HFFc6 (cell line): ENCODE results near the gene PREX1. TPM values are rescaled to one million over a fixed set of nuclear protein-coding genes. Genes with fewer than 3 reads are reported as not detected.
"Not testable (repeated sequence)": the region's sequence is repeated elsewhere in the genome, so short reads cannot be mapped to it uniquely, and the experiment has no call there.

ENCODE experiments used
- DNase-seq: peaks from one replicate; pipeline ENCODE4 v3.0.0-alpha.2; 2018
- H3K27ac Mint-ChIP-seq: 2 replicates; pipeline ENCODE4 v1.8.0; 2020; ENCODE audit warnings: mild to moderate bottlenecking, mixed read lengths
- H3K27me3 Mint-ChIP-seq: 2 replicates; pipeline ENCODE4 v1.8.0; 2021; ENCODE audit warnings: mild to moderate bottlenecking, moderate library complexity, mixed read lengths; ENCODE audit not compliant: insufficient read depth
- H3K36me3 Mint-ChIP-seq: 2 replicates; pipeline ENCODE4 v1.8.0; 2021; ENCODE audit warnings: low read depth, mixed read lengths
- H3K4me1 Mint-ChIP-seq: 2 replicates; pipeline ENCODE4 v1.8.0; 2020; ENCODE audit warnings: low read depth, mixed read lengths
- H3K4me3 Mint-ChIP-seq: 2 replicates; pipeline ENCODE4 v1.8.0; 2020; ENCODE audit warnings: mild to moderate bottlenecking, moderate library complexity, mixed read lengths
- H3K9me3 Mint-ChIP-seq: 2 replicates; pipeline ENCODE4 v1.8.0; 2020; ENCODE audit warnings: mild to moderate bottlenecking, mixed read lengths
- CTCF ChIP-seq: fragments of 200-600 bp; sonication (generic); IDR thresholded peaks from 2 replicates; pipeline ENCODE4 v1.5.0; 2021; ENCODE audit warnings: antibody characterized with exemption, mild to moderate bottlenecking
- total RNA-seq, 6 experiments: library from RNA; stranded (reverse); fragmentation: NEBNext Ultra II Directional; extraction: Animal tissue kit (Norgen Biotek cat#: 25700); gene quantifications; 2 replicates in 1 of 6; 3 replicates in 5 of 6; pipeline ENCODE4 v1.2.3, GENCODE V29; 2021

The PREX1 gene
- total RNA-seq, 6 experiments from 2014 or later, result 1.8 to 4.1 (median 2.8) TPM

GRCh38 chr20:48846516-48847492 is 19.0 kb upstream of the PREX1 start:
- H3K27me3 Mint-ChIP-seq, result peaks cover 9% of the 10 kb centered on the region
- H3K9me3 Mint-ChIP-seq, result no peaks in the 10 kb centered on the region
- H3K27ac Mint-ChIP-seq, result no peak overlapping the region

GRCh38 chr20:48845721-48846306 is 18.0 kb upstream of the PREX1 start:
- Mint-ChIP-seq H3K36me3 (no peaks in the 10 kb centered on the region), H3K4me3 (no peak overlapping the region)
- DNase-seq, result no peak

More at GRCh38 chr20:48846516-48847492, 19.0 kb upstream of the PREX1 start:
- H3K4me3 Mint-ChIP-seq, result no peak overlapping the region
- H3K4me1 Mint-ChIP-seq, result peaks cover 46% of the 10 kb centered on the region
- no peak for DNase-seq
- no peaks in the 10 kb centered on the region for H3K36me3 Mint-ChIP-seq
- no peak for TF ChIP-seq CTCF

GRCh38 chr20:48844996-48845395 is 17.2 kb upstream of the PREX1 start:
- H3K27me3 Mint-ChIP-seq, result peaks cover 5% of the 10 kb centered on the region
- no peak overlapping the region for H3K27ac Mint-ChIP-seq
- no peaks in the 10 kb centered on the region for H3K9me3 Mint-ChIP-seq
- H3K36me3 Mint-ChIP-seq, result no peaks in the 10 kb centered on the region
- no peak for TF ChIP-seq CTCF
- H3K4me1 Mint-ChIP-seq, result peaks cover 56% of the 10 kb centered on the region
- DNase-seq, result no peak
- H3K4me3 Mint-ChIP-seq, result no peak overlapping the region

More at GRCh38 chr20:48845721-48846306, 18.0 kb upstream of the PREX1 start:
- TF ChIP-seq CTCF, result no peak
- Mint-ChIP-seq H3K9me3 (no peaks in the 10 kb centered on the region), H3K27ac (no peak overlapping the region), H3K27me3 (peaks cover 9% of the 10 kb centered on the region), H3K4me1 (peaks cover 56% of the 10 kb centered on the region)

GRCh38 chr20:48843896-48844295 is 16.1 kb upstream of the PREX1 start:
- not testable (repeated sequence) for H3K36me3 Mint-ChIP-seq, H3K27ac Mint-ChIP-seq, DNase-seq, H3K27me3 Mint-ChIP-seq, H3K4me3 Mint-ChIP-seq, H3K9me3 Mint-ChIP-seq
- peaks cover 56% of the 10 kb centered on the region for H3K4me1 Mint-ChIP-seq

GRCh38 chr20:48843057-48843806 is 15.4 kb upstream of the PREX1 start:
- H3K27me3 Mint-ChIP-seq, result peaks cover 3% of the 10 kb centered on the region
- no peaks in the 10 kb centered on the region for H3K9me3 Mint-ChIP-seq
- DNase-seq, result no peak
- no peak for TF ChIP-seq CTCF
- H3K4me3 Mint-ChIP-seq, result no peak overlapping the region
- peaks cover 56% of the 10 kb centered on the region for H3K4me1 Mint-ChIP-seq
- H3K27ac Mint-ChIP-seq, result no peak overlapping the region; the same call in 1 of the 2 replicates
- no peaks in the 10 kb centered on the region for H3K36me3 Mint-ChIP-seq
